Testis (tissue), 2 donors: ENCODE measurements around the gene APOOL.

Experiments used
- CTCF ChIP-seq, 3 experiments: fragments of 450-650 bp in 2 of 3; fragments of 200-600 bp in 1 of 3; sonication (generic) in 1 of 3; IDR thresholded peaks; one replicate each; pipeline ENCODE4 v1.5.1; 2016 to 2019; ENCODE audit warnings: antibody characterized with exemption in 3 of 3, mild to moderate bottlenecking in 2 of 3, moderate library complexity in 1 of 3
- POLR2A ChIP-seq: fragments of 450-650 bp; IDR thresholded peaks from one replicate; pipeline ENCODE4 v1.6.1; 2017; ENCODE audit warnings: antibody characterized with exemption, mild to moderate bottlenecking, moderate library complexity

GRCh38 chrX:85012098-85012497 is 8.4 kb downstream of the APOOL start:
- TF ChIP-seq CTCF (IDR thresholded peaks at IDR 0.05) (no peak), POLR2A (no peak)
